Kidney (tissue), 19 donors: Measurements from ENCODE around the gene MRPL45. TPM values are rescaled to one million over a fixed set of nuclear protein-coding genes. Genes with fewer than 3 reads are reported as not detected.
A peak's percentile ranks its signal among the peaks of the same experiment; 100 is the strongest.
"Not testable (repeated sequence)": the region's sequence is repeated elsewhere in the genome, so short reads cannot be mapped to it uniquely, and the experiment has no call there.

Experiments used
- DNase-seq, 5 donors: peaks; one replicate each; pipeline ENCODE4 v3.0.0-alpha.2; 2013 to 2020
- FAIRE-seq: peaks from 2 replicates; lab custom pipeline; 2012; peaks lifted over from hg19 to GRCh38; lab: Jason Lieb, UNC
- H3K27ac ChIP-seq, 2 donors: one replicate each; pipeline ENCODE4 v1.7.0; 2013; ENCODE audit warnings: low read depth in 2 of 2, low read length in 2 of 2, inconsistent platforms in 1 of 2
- H3K27me3 ChIP-seq: one replicate; pipeline ENCODE4 v1.7.1; 2013; ENCODE audit warnings: low read length, inconsistent platforms; ENCODE audit not compliant: control insufficient read depth, insufficient read depth
- H3K36me3 ChIP-seq, 3 donors: one replicate each; pipeline versions ENCODE4 v1.7.0 to v1.7.1; 2013; ENCODE audit warnings: low read length in 3 of 3, control low read depth in 1 of 3, inconsistent platforms in 1 of 3; ENCODE audit not compliant: insufficient read depth in 3 of 3, control insufficient read depth in 2 of 3
- H3K4me1 ChIP-seq, 3 donors: one replicate each; pipeline versions ENCODE4 v1.7.0 to v1.7.1; 2013; ENCODE audit warnings: low read length in 3 of 3, inconsistent platforms in 1 of 3, low read depth in 1 of 3; ENCODE audit not compliant: control insufficient read depth in 2 of 3, insufficient read depth in 2 of 3
- H3K4me3 ChIP-seq, 3 donors: one replicate each; pipeline versions ENCODE4 v1.7.0 to v1.8.1; 2013; ENCODE audit warnings: low read length in 3 of 3, control low read depth in 1 of 3, inconsistent platforms in 1 of 3
- H3K9ac ChIP-seq, 3 donors: one replicate each; pipeline versions ENCODE4 v1.7.0 to v1.7.1; 2013; ENCODE audit warnings: low read length in 3 of 3, control low read depth in 1 of 3, inconsistent platforms in 1 of 3
- H3K9me3 ChIP-seq, 3 donors: one replicate each; pipeline versions ENCODE4 v1.7.0 to v1.7.1; 2013; ENCODE audit warnings: low read length in 3 of 3, control low read depth in 1 of 3, inconsistent platforms in 1 of 3; ENCODE audit not compliant: control insufficient read depth in 2 of 3, insufficient read depth in 1 of 3
- intact Hi-C: fragments of 100-400 bp; cut with DNase I; formaldehyde crosslinking; loops from one replicate; pipeline ENCODE4 v1.11.1; 2022
- long read RNA-seq, 10 donors: library from polyadenylated mRNA in 1 of 10; unstranded in 1 of 10; transcript quantifications; one replicate each; pipeline ENCODE4 v2.0.0 and lab custom pipeline, GENCODE V29; 2021 to 2026
- polyA plus RNA-seq: library from polyadenylated mRNA; stranded (reverse); fragments of 350-450 nt; fragmentation: Illumina TruSeq; extraction: RNeasy Lipid Tissue Mini Kit (QIAGEN cat#74804); gene quantifications from one replicate; pipeline ENCODE4 v1.2.3, GENCODE V29; 2014; ENCODE audit warnings: low read depth, low replicate concordance; ENCODE audit not compliant: insufficient read depth
- total RNA-seq: library from RNA; stranded (reverse); fragmentation: NEBNext Ultra II Directional; extraction: Animal tissue kit (Norgen Biotek cat#: 25700); gene quantifications from one replicate; pipeline ENCODE4 v1.2.1, GENCODE V29; 2021
- donor health status: control.
- donor health status: control.
- donor health status: DM: yes; HTN: yes; CAD: no.
- donor health status: Normal renal cell carcinoma (clear cell type).

Gene MRPL45
- total RNA-seq (28.0 TPM), polyA plus RNA-seq (45.9 TPM)
- long read RNA-seq, donor 1, transcript MRPL45-203 (8 exons, 1,705 nt) = major isoform, 7 of 20 reads
- long read RNA-seq, donor 1, partial matches to known transcripts = 13 of 20 reads
- long read RNA-seq, donor 1, other reads (novel, unspliced or antisense) = 0 of 20 reads
- long read RNA-seq, donor 2, transcript MRPL45-203 (8 exons, 1,705 nt) = major isoform, 13 of 14 reads
- long read RNA-seq, donor 2, partial matches to known transcripts = 0 of 14 reads
- long read RNA-seq, donor 2, other reads (novel, unspliced or antisense) = 0 of 14 reads
- long read RNA-seq, donor 3, transcript MRPL45-203 (8 exons, 1,705 nt) = major isoform, 29 of 30 reads
- long read RNA-seq, donor 3, partial matches to known transcripts = 0 of 30 reads
- long read RNA-seq, donor 3, other reads (novel, unspliced or antisense) = 0 of 30 reads
- long read RNA-seq, donor 4, transcript MRPL45-203 (8 exons, 1,705 nt) = major isoform, 16 of 16 reads
- long read RNA-seq, donor 4, partial matches to known transcripts = 0 of 16 reads
- long read RNA-seq, donor 4, other reads (novel, unspliced or antisense) = 0 of 16 reads
- long read RNA-seq, donor 5 = 0 reads
- long read RNA-seq, donor 6, transcript MRPL45-203 (8 exons, 1,705 nt) = major isoform, 32 of 59 reads
- long read RNA-seq, donor 6, partial matches to known transcripts = 25 of 59 reads
- long read RNA-seq, donor 6, other reads (novel, unspliced or antisense) = 0 of 59 reads
- long read RNA-seq, donor 7, transcript MRPL45-203 (8 exons, 1,705 nt) = major isoform, 19 of 29 reads
- long read RNA-seq, donor 7, partial matches to known transcripts = 4 of 29 reads
- long read RNA-seq, donor 7, other reads (novel, unspliced or antisense) = 6 of 29 reads
- long read RNA-seq, donor 8, transcript MRPL45-203 (8 exons, 1,705 nt) = major isoform, 17 of 17 reads
- long read RNA-seq, donor 8, partial matches to known transcripts = 0 of 17 reads
- long read RNA-seq, donor 8, other reads (novel, unspliced or antisense) = 0 of 17 reads
- long read RNA-seq, donor 9, transcript MRPL45-203 (8 exons, 1,705 nt) = major isoform, 5 of 14 reads
- long read RNA-seq, donor 9, partial matches to known transcripts = 8 of 14 reads
- long read RNA-seq, donor 9, other reads (novel, unspliced or antisense) = 0 of 14 reads
- long read RNA-seq, donor 10, transcript MRPL45-203 (8 exons, 1,705 nt) = major isoform, 13 of 33 reads
- long read RNA-seq, donor 10, partial matches to known transcripts = 20 of 33 reads
- long read RNA-seq, donor 10, other reads (novel, unspliced or antisense) = 0 of 33 reads

DNA sequence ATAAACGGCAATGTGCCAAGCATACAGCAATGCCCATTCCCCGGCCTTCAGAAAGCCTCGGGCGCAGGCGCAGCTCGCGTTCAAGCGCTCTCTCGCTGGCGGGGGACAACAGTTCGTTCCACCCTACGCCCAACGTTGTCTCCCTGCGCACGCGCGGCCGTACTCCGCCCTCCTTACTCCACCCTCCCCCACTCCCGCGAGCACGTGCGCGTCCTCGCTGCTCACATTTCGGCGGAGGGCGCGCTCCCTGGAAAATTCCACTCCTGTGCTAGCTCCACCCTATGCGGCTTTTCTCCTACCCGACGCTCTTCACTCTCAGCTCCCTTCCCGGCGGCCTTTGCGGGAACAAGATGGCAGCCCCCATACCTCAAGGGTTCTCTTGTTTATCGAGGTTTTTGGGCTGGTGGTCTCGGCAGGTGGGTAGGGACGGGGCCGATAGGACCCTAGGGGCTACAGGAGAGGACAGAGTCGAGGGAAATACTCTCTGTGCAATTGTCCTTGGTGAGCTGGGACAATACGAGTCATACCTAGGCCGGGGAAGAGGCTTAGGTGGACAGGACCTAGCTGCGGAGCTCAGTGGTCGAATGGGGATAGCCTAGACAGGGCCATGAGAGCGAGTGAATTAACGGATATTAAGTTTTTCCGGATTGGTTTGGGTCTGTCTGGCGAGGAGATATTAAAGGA, at the start of gene MRPL45:
TSS of gene MRPL45 (plus strand) at position 335 of the 684 bp plus-strand sequence. CDS start at position 351, 16 bp downstream.
- FAIRE-seq, intact Hi-C loops, H3K4me1 ChIP-seq, H3K27ac ChIP-seq, H3K27me3 ChIP-seq, H3K36me3 ChIP-seq, H3K9me3 ChIP-seq: not testable (repeated sequence)
- peak within 1 kb of the TSS; percentile 74 to 83 (median 82) for H3K4me3 ChIP-seq
- DNase-seq = peak; percentile 98 to 99 (median 98)
- peak within 1 kb of the TSS in 2 of 3 donors; percentile 75 to 86 for H3K9ac ChIP-seq

DNA sequence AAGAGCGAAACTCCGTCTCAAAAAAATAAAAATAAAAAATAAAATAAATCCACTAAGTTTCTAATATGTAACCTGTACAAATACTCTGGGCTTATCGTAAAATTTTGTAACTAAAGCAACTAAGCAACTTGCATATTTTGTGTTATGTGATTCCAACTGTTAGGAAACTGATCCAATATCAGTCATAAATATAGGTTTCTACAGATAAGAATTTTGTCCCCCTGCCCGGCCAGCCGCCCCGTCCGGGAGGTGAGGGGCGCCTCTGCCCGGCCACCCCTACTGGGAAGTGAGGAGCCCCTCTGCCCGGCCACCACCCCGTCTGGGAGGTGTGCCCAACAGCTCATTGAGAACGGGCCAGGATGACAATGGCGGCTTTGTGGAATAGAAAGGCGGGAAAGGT, 43.8 kb upstream of the MRPL45 start:
- H3K9me3 ChIP-seq, H3K4me3 ChIP-seq, intact Hi-C loops, H3K27ac ChIP-seq, DNase-seq, FAIRE-seq, H3K9ac ChIP-seq, H3K36me3 ChIP-seq, H3K27me3 ChIP-seq, H3K4me1 ChIP-seq: not testable (repeated sequence)

DNA sequence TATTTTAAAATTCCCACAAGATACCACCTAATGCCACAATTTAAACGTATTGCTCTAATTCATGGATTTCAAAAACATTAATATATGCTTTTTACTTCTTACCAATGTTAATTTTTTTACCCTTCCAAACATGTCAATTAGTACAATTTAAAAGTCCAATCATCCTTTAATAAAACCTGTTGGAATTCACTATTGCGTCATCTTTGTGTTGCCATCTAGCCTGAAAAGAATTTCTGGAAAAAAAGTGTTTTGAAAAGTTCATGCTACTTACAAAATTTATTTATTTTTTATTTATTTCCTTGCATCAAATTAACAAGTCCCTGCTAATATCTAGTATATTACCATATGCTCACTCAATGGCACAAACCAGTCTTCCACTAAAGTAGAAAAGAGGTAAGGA, 42.6 kb upstream of the MRPL45 start:
- DNase-seq, H3K36me3 ChIP-seq, H3K27me3 ChIP-seq, intact Hi-C loops, H3K27ac ChIP-seq, H3K4me1 ChIP-seq, FAIRE-seq, H3K4me3 ChIP-seq, H3K9ac ChIP-seq, H3K9me3 ChIP-seq: not testable (repeated sequence)

DNA sequence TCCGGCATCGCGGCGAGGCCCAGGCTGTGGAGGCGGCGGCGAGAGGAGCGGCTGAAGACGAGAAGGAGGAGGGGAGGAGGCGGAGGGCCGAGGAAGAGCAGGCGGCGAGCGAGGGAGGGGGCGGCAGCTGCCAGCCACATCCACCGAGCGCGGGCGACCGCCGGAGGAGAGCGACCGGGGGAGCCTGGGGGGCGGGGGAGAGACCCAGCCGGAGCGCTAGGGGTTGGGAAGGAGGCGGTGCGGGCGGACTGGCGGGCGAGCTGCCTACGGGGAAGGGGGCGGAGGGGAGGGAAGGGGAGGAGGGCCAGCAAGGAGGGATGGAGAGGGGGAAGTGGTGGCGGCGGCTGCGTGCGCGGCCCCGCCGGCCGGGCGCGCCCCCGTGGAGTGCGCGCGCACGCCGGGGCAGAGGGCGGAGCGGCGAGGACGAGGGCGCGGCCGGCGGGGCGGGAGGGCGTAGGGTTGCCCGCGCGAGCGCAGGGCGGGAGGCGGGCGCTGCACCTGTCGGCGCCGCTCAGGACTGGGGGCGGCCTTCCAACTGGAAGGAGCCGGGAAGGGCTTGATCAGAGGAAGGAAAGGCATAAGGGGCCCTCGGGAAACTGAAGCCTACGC, 39.9 kb upstream of the MRPL45 start:
- H3K9ac ChIP-seq, H3K4me1 ChIP-seq, intact Hi-C loops, H3K27me3 ChIP-seq, FAIRE-seq, H3K36me3 ChIP-seq, H3K9me3 ChIP-seq: not testable (repeated sequence)
- H3K4me3 ChIP-seq = peak overlapping the region in 2 of 3 donors; percentile 45 to 47
- peak overlapping the region in 1 of 2 donors; percentile 65 for H3K27ac ChIP-seq
- peak; percentile 90 to 96 (median 95) for DNase-seq

DNA sequence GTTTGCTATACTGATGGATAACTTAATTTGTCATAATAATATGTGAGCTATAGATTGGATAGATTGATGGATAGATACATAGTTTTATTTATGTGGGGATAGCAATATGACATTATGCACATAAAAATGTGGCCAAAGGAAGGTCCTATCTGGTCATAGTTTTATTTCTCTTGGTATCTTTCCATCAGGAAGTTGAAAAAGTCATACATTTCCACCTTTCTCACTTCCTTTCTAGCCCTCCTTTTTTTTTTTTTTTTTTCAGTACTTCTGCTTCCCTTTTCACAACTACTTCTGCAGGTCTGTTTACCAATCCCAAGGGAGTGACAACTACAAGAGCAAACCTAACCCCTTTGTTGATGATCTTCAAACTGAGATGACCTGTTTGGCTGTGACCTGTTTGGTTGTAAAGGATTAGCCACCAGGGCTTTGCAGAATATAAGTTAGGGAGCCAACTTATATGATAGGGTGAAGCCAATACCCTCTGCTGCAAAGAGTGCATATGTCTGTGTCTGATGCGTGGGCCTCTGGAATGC, 30.9 kb upstream of the MRPL45 start:
- DNase-seq, H3K4me3 ChIP-seq, FAIRE-seq, H3K4me1 ChIP-seq, intact Hi-C loops, H3K27me3 ChIP-seq, H3K9ac ChIP-seq, H3K9me3 ChIP-seq, H3K27ac ChIP-seq, H3K36me3 ChIP-seq: not testable (repeated sequence)

DNA sequence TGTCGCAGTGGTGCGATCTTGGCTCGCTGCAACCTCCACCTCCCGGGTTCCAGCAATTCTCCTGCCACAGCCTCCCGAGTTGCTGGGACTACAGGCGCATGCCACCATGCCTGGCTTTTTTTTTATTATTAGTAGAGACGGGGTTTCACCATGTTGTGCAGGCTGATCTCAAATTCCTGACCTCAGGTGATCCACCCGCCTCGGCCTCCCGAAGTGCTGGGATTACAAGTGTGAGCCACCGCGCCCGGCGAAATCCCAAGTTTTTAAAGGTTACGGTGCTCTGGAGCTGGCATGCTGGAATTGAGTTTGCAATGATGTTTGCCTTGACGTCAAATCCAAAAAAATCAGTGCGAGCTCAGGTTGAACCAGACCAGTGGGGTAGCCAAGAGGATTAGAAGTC, 30.4 kb upstream of the MRPL45 start:
- H3K36me3 ChIP-seq, H3K4me3 ChIP-seq, DNase-seq, H3K9ac ChIP-seq, FAIRE-seq, H3K27me3 ChIP-seq, intact Hi-C loops, H3K4me1 ChIP-seq, H3K9me3 ChIP-seq, H3K27ac ChIP-seq: not testable (repeated sequence)

DNA sequence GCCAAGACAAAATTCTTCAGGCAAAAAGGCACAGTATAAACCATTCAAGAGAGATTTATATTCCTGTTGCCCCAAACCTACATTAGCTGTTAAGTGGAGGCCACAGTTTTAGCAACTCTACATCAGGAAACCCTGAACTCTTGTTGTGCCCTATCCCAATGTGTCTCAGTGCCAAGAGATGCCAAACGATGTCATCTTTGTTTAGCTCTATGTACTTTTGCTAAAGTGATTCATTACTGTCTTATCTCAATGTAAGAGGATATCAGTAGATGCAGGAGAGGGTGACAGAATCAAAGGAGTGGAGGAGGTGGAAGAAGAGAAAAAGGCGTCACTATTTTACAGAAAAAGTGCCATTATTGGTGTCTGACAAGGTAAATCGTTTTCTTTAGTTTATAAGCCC, 28.8 kb upstream of the MRPL45 start:
- DNase-seq, H3K9me3 ChIP-seq, H3K4me3 ChIP-seq, H3K9ac ChIP-seq, H3K27me3 ChIP-seq, H3K4me1 ChIP-seq, intact Hi-C loops, FAIRE-seq, H3K36me3 ChIP-seq, H3K27ac ChIP-seq: not testable (repeated sequence)
